HEK293T (cell line): ENCODE measurements around the gene COLEC12.

Experiments
- CTCF ChIA-PET: fragments of 350-600 bp; formaldehyde crosslinking; extraction: SDS; loops from one replicate; lab custom pipeline; 2021; ENCODE audit warnings: antibody characterized with exemption, inconsistent platforms; lab: Yijun Ruan, JAX
- POLR2A ChIA-PET: fragments of 350-600 bp; formaldehyde crosslinking; extraction: SDS; loops from one replicate; lab custom pipeline; 2020; ENCODE audit warnings: antibody characterized with exemption, inconsistent platforms; lab: Yijun Ruan, JAX
- DNase-seq: peaks from one replicate; pipeline ENCODE4 v3.0.0; 2012; ENCODE audit warnings: mixed read lengths; ENCODE audit errors: extremely low spot score
- ARNT ChIP-seq: fragments of 450-650 bp; IDR thresholded peaks from 2 replicates; pipeline ENCODE4 v1.6.1; 2017; ENCODE audit warnings: mild to moderate bottlenecking
- BHLHE40 ChIP-seq: fragments of 450-650 bp; IDR thresholded peaks from 2 replicates; pipeline ENCODE4 v1.6.1; 2016; ENCODE audit warnings: mild to moderate bottlenecking, moderate library complexity, borderline replicate concordance
- CTBP1 ChIP-seq: fragments of 450-650 bp; IDR thresholded peaks from 2 replicates; pipeline ENCODE4 v1.6.1; 2016; ENCODE audit warnings: borderline replicate concordance
- ELF4 ChIP-seq: fragments of 450-650 bp; IDR thresholded peaks from 2 replicates; pipeline ENCODE4 v1.6.1; 2017; ENCODE audit warnings: antibody characterized with exemption
- FOXA1 ChIP-seq: fragments of 450-650 bp; IDR thresholded peaks from 2 replicates; pipeline ENCODE4 v1.6.1; 2016; ENCODE audit warnings: mild to moderate bottlenecking
- FOXK2 ChIP-seq: fragments of 450-650 bp; IDR thresholded peaks from 2 replicates; pipeline ENCODE4 v1.6.1; 2016; ENCODE audit warnings: mild to moderate bottlenecking
- FOXM1 ChIP-seq: fragments of 450-650 bp; IDR thresholded peaks from 2 replicates; pipeline ENCODE4 v1.6.1; 2017; ENCODE audit warnings: mild to moderate bottlenecking, borderline replicate concordance
- HDGF ChIP-seq: fragments of 450-650 bp; IDR thresholded peaks from 2 replicates; pipeline ENCODE4 v1.6.1; 2017; ENCODE audit warnings: antibody characterized with exemption, borderline replicate concordance
- L3MBTL2 ChIP-seq: fragments of 450-650 bp; conservative IDR thresholded peaks from 2 replicates; pipeline ENCODE4 v1.6.1; 2016; ENCODE audit warnings: mild to moderate bottlenecking
- LEF1 ChIP-seq: fragments of 450-650 bp; IDR thresholded peaks from 2 replicates; pipeline ENCODE4 v1.6.1; 2017; ENCODE audit warnings: mild to moderate bottlenecking, borderline replicate concordance
- NFRKB ChIP-seq: fragments of 450-650 bp; IDR thresholded peaks from 2 replicates; pipeline ENCODE4 v1.6.1; 2016; ENCODE audit warnings: mild to moderate bottlenecking, moderate library complexity
- PKNOX1 ChIP-seq: fragments of 450-650 bp; IDR thresholded peaks from 2 replicates; pipeline ENCODE4 v1.6.1; 2016
- SP1 ChIP-seq: fragments of 450-650 bp; IDR thresholded peaks from 2 replicates; pipeline ENCODE4 v1.6.1; 2017
- SUZ12 ChIP-seq: fragments of 450-650 bp; IDR thresholded peaks from 2 replicates; pipeline ENCODE4 v1.6.1; 2016; ENCODE audit warnings: mild to moderate bottlenecking
- TARDBP ChIP-seq: fragments of 450-650 bp; IDR thresholded peaks from 2 replicates; pipeline ENCODE4 v1.6.1; 2016
- ZNF384 ChIP-seq: fragments of 450-650 bp; IDR thresholded peaks from 2 replicates; pipeline ENCODE4 v1.6.1; 2016

The COLEC12 gene

GRCh38 chr18:438571-438970 lies 61.9 kb downstream of the COLEC12 start:
- ChIA-PET POLR2A (no interaction called here), CTCF (no interaction called here)
- no peak for DNase-seq
- TF ChIP-seq FOXM1 (no peak), NFRKB (no peak), SUZ12 (no peak), L3MBTL2 (no peak)

GRCh38 chr18:435940-436339 lies 64.6 kb downstream of the COLEC12 start:
- ChIA-PET POLR2A (no interaction called here), CTCF (no interaction called here)
- TF ChIP-seq FOXA1 (no peak), ELF4 (no peak), SUZ12 (no peak), FOXM1 (no peak), ZNF384 (no peak), BHLHE40 (no peak), CTBP1 (no peak), TARDBP (no peak), HDGF (no peak), ARNT (no peak), FOXK2 (no peak), LEF1 (no peak)
- DNase-seq: no peak

GRCh38 chr18:434410-434809 lies 66.1 kb downstream of the COLEC12 start:
- TF ChIP-seq ZNF384: no peak
- no peak for TF ChIP-seq FOXK2
- no peak for TF ChIP-seq SUZ12
- no peak for TF ChIP-seq TARDBP
- TF ChIP-seq ARNT: no peak
- TF ChIP-seq SP1: no peak
- no peak for TF ChIP-seq HDGF
- TF ChIP-seq FOXM1: no peak
- TF ChIP-seq CTBP1: no peak
- TF ChIP-seq LEF1: no peak
- TF ChIP-seq FOXA1: no peak
- no peak for TF ChIP-seq L3MBTL2
- TF ChIP-seq PKNOX1: no peak
- no peak for TF ChIP-seq NFRKB
- no peak for TF ChIP-seq BHLHE40
- TF ChIP-seq ELF4: no peak
- ChIA-PET POLR2A (no interaction called here), CTCF (no interaction called here)
- DNase-seq: no peak

- ChIA-PET POLR2A (no interaction called here), CTCF (no interaction called here)
- no peak for DNase-seq
- TF ChIP-seq SUZ12 (no peak), L3MBTL2 (no peak), BHLHE40 (no peak), FOXA1 (no peak), SP1 (no peak), FOXM1 (no peak), ELF4 (no peak), ZNF384 (no peak), LEF1 (no peak), FOXK2 (no peak), TARDBP (no peak), NFRKB (no peak), ARNT (no peak), PKNOX1 (no peak), CTBP1 (no peak), HDGF (no peak)
These were observed 66.5 kb downstream of the COLEC12 start for GRCh38 chr18:433960-434359.

- ChIA-PET POLR2A (no interaction called here), CTCF (no interaction called here)
- TF ChIP-seq ELF4: no peak
- no peak for TF ChIP-seq SUZ12
- no peak for TF ChIP-seq LEF1
- DNase-seq: no peak
These were observed 67.2 kb downstream of the COLEC12 start for GRCh38 chr18:433298-433697.

- POLR2A ChIA-PET: no interaction called here
These were observed 67.7 kb downstream of the COLEC12 start for GRCh38 chr18:432791-433190.

More at GRCh38 chr18:432791-433190, 67.7 kb downstream of the COLEC12 start:
- TF ChIP-seq ARNT (no peak), ZNF384 (no peak), SUZ12 (no peak), ELF4 (no peak), FOXK2 (no peak), L3MBTL2 (no peak), SP1 (no peak), FOXM1 (no peak), NFRKB (no peak), HDGF (no peak), CTBP1 (no peak), PKNOX1 (no peak), FOXA1 (no peak), TARDBP (no peak), LEF1 (no peak), BHLHE40 (no peak)
- CTCF ChIA-PET: no interaction called here
- DNase-seq: no peak
